ENCODE data around the gene FAM110A.

The FAM110A gene

DNA sequence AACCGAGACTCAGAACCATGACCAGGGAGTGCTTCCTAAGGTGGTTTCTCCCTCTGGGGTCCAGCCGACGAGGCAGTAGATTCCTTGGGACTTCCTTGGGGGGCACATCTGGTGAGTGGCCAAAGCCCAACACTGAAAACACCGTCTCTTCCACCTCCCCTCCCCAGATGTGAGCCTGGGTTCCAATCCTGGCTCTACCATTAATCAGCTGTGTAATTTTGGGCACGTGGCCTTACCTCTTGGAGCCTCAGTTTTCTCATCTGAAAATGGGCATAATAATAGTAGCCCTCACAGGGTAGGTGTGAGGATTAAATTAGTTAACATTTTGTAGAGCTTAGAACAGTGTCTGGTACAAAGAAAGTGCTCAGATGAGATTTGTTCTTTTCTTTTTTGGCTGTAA, 5.5 kb downstream of the FAM110A start:
- H3K36me3 ChIP-seq (ENCODE audit: insufficient read depth), result no peaks in the 10 kb centered on the region
- no peak overlapping the region for H3K27ac ChIP-seq
- no peak overlapping the region for H3K4me3 ChIP-seq (IDR thresholded peaks at IDR 0.05; ENCODE audit: insufficient read depth, low read depth, low read length)
- no peak overlapping the region for H3K9ac ChIP-seq
- peaks cover 88% of the 10 kb centered on the region for H3K79me2 ChIP-seq (ENCODE audit: insufficient read depth, low read depth)
- peaks cover 34% of the 10 kb centered on the region for H3K4me1 ChIP-seq (ENCODE audit: low read depth, poor library complexity, severe bottlenecking)
- H2AFZ ChIP-seq (ENCODE audit: low read depth), result no peak overlapping the region
- no peak for TF ChIP-seq CTCF (conservative IDR thresholded peaks at IDR 0.05; ENCODE audit: low read depth, low read length)
- no peaks in the 10 kb centered on the region for H4K20me1 ChIP-seq (ENCODE audit: insufficient read depth)
- H3K4me2 ChIP-seq, result no peak overlapping the region
- H3K27me3 ChIP-seq (ENCODE audit: insufficient read depth, low read depth), result no peaks in the 10 kb centered on the region

DNA sequence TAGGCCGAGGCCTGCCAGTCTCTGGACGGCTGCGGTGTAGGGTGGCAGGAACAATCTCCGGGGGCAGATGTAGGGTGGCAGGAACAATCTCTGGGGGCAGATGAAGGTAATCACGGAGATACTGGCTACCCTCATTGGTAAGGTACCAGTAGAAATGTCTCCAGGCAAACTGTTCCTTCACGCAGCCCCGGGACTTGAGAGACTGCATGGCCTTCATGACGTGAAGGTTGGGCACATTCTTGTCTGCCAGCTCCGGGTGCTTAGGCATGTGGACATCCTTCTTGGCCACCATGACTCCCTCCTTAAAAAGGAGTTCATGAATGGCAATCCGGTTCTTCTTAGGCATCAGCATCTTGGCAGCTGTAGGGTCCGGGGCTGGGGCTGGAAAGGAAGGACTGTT, 6.1 kb downstream of the FAM110A start:
- no peak for TF ChIP-seq CTCF (conservative IDR thresholded peaks at IDR 0.05; ENCODE audit: low read depth, low read length)
- Histone ChIP-seq H3K9ac (no peak overlapping the region), H3K36me3 (ENCODE audit: insufficient read depth) (no peaks in the 10 kb centered on the region), H3K4me3 (IDR thresholded peaks at IDR 0.05; ENCODE audit: insufficient read depth, low read depth, low read length) (no peak overlapping the region), H3K4me2 (no peak overlapping the region), H2AFZ (ENCODE audit: low read depth) (no peak overlapping the region), H4K20me1 (ENCODE audit: insufficient read depth) (no peaks in the 10 kb centered on the region), H3K4me1 (ENCODE audit: low read depth, poor library complexity, severe bottlenecking) (peaks cover 34% of the 10 kb centered on the region), H3K27ac (no peak overlapping the region), H3K79me2 (ENCODE audit: insufficient read depth, low read depth) (peaks cover 82% of the 10 kb centered on the region), H3K27me3 (ENCODE audit: insufficient read depth, low read depth) (no peaks in the 10 kb centered on the region)

- no peak for TF ChIP-seq CTCF (conservative IDR thresholded peaks at IDR 0.05; ENCODE audit: low read depth, low read length)
- no peak overlapping the region for H3K9ac ChIP-seq
- no peak overlapping the region for H3K4me2 ChIP-seq
- H3K36me3 ChIP-seq (ENCODE audit: insufficient read depth), result no peaks in the 10 kb centered on the region
- no peak overlapping the region for H2AFZ ChIP-seq (ENCODE audit: low read depth)
- H3K27ac ChIP-seq, result no peak overlapping the region
- no peak overlapping the region for H3K4me3 ChIP-seq (IDR thresholded peaks at IDR 0.05; ENCODE audit: insufficient read depth, low read depth, low read length)
- H4K20me1 ChIP-seq (ENCODE audit: insufficient read depth), result no peaks in the 10 kb centered on the region
- peaks cover 76% of the 10 kb centered on the region for H3K79me2 ChIP-seq (ENCODE audit: insufficient read depth, low read depth)
- no peaks in the 10 kb centered on the region for H3K27me3 ChIP-seq (ENCODE audit: insufficient read depth, low read depth)
- peaks cover 30% of the 10 kb centered on the region for H3K4me1 ChIP-seq (ENCODE audit: low read depth, poor library complexity, severe bottlenecking)
Observed at GRCh38 chr20:840503-840857, 7.0 kb downstream of the FAM110A start.

GRCh38 chr20:840858-841567, 7.5 kb downstream of the FAM110A start:
- Histone ChIP-seq H3K4me1 (ENCODE audit: low read depth, poor library complexity, severe bottlenecking) (peaks cover 25% of the 10 kb centered on the region), H3K27me3 (ENCODE audit: insufficient read depth, low read depth) (no peaks in the 10 kb centered on the region), H3K4me2 (no peak overlapping the region), H4K20me1 (ENCODE audit: insufficient read depth) (no peaks in the 10 kb centered on the region), H3K36me3 (ENCODE audit: insufficient read depth) (no peaks in the 10 kb centered on the region), H2AFZ (ENCODE audit: low read depth) (no peak overlapping the region), H3K79me2 (ENCODE audit: insufficient read depth, low read depth) (peaks cover 71% of the 10 kb centered on the region), H3K27ac (no peak overlapping the region), H3K4me3 (IDR thresholded peaks at IDR 0.05; ENCODE audit: insufficient read depth, low read depth, low read length) (no peak overlapping the region), H3K9ac (no peak overlapping the region)
- TF ChIP-seq CTCF (conservative IDR thresholded peaks at IDR 0.05; ENCODE audit: low read depth, low read length), result no peak
